IPS-18a (cell line): Measurements from ENCODE around the gene TUBG2.

Experiments used
- H3K27ac ChIP-seq: one replicate; pipeline ENCODE4 v1.5.1; 2013; ENCODE audit warnings: low read length
- H3K27me3 ChIP-seq: one replicate; pipeline ENCODE4 v1.6.1; 2013; ENCODE audit warnings: mild to moderate bottlenecking, low read length; ENCODE audit not compliant: control insufficient read depth, insufficient read depth
- H3K36me3 ChIP-seq: one replicate; pipeline ENCODE4 v1.6.1; 2013; ENCODE audit warnings: low read depth, low read length; ENCODE audit not compliant: control insufficient read depth
- H3K4me1 ChIP-seq: one replicate; pipeline ENCODE4 v1.6.1; 2013; ENCODE audit warnings: low read depth, low read length; ENCODE audit not compliant: control insufficient read depth
- H3K4me3 ChIP-seq: one replicate; pipeline ENCODE4 v1.5.1; 2013; ENCODE audit warnings: low read length
- H3K9ac ChIP-seq: one replicate; pipeline ENCODE4 v1.6.1; 2013; ENCODE audit warnings: mild to moderate bottlenecking, low read length, moderate library complexity
- H3K9me3 ChIP-seq: one replicate; pipeline ENCODE4 v1.6.1; 2013; ENCODE audit warnings: low read depth, low read length; ENCODE audit not compliant: control insufficient read depth

The TUBG2 gene

DNA sequence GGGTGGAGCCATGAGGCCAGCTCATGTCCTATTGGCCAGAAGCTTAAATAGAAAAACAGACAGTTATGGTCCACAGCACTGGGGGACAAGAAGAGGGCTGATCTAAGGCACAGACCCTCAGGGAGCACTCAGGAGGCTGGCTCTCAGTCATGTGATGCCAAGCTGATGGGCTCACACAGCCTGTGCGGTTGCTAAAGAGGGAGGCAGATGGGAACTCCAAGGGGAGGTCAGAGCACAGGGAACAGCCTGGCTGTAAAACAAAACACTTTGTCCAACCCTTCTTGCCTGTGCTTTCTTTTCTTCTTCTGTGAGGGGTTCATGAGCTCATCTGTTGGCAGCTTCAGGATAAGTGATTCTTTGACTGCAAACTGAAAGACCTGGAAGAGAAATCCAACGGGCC lies 50.5 kb downstream of the TUBG2 start:
- H3K36me3 ChIP-seq: peaks cover 57% of the 10 kb centered on the region
- H3K9me3 ChIP-seq: no peaks in the 10 kb centered on the region
- H3K4me1 ChIP-seq: no peaks in the 10 kb centered on the region
- no peaks in the 10 kb centered on the region for H3K27me3 ChIP-seq
- no peak overlapping the region for H3K9ac ChIP-seq
- H3K4me3 ChIP-seq: no peak overlapping the region
- no peak overlapping the region for H3K27ac ChIP-seq
